AG04449 (cell line): ENCODE measurements around the gene CLHC1.

Source experiments
- CTCF ChIA-PET: fragments of 350-600 bp; formaldehyde crosslinking; extraction: SDS; loops from one replicate; lab custom pipeline; 2021; ENCODE audit warnings: antibody characterized with exemption; lab: Yijun Ruan, JAX
- POLR2A ChIA-PET: fragments of 400-600, 350-600 bp; formaldehyde crosslinking; extraction: SDS; loops from one replicate; lab custom pipeline; 2020; ENCODE audit warnings: antibody characterized with exemption, inconsistent platforms; lab: Yijun Ruan, JAX
- DNase-seq: peaks from one replicate; pipeline ENCODE4 v3.0.0-alpha.2; 2010; ENCODE audit warnings: low read depth, low spot score
- H3K4me3 ChIP-seq: 2 replicates; pipeline ENCODE4 v1.5.1; 2011; ENCODE audit warnings: low read depth, mild to moderate bottlenecking, control low read depth, low read length
- CTCF ChIP-seq: IDR thresholded peaks from one replicate; pipeline ENCODE4 v1.5.1; 2011; ENCODE audit warnings: mild to moderate bottlenecking, moderate library complexity, low read length, control low read depth, inconsistent platforms; ENCODE audit not compliant: insufficient read depth; ENCODE audit errors: missing control alignments

CLHC1 gene

GRCh38 chr2:55156326-55156725 is 75.8 kb downstream of the CLHC1 start:
- no peak for DNase-seq
- no peak for TF ChIP-seq CTCF
- no peak overlapping the region; the same call in 1 of the 2 replicates for H3K4me3 ChIP-seq
- ChIA-PET POLR2A (interaction anchor here (0.6 to 2.5 kb wide), 4 partner anchors 9 to 106 kb away, joined by 4 to 39 read pairs (median 4); partner anchors contain the start of gene RTN4), CTCF (interaction anchor here (0.8 to 3.0 kb wide), 6 partner anchors 11 to 256 kb away, joined by 3 to 27 read pairs (median 4); no protein-coding TSS in a partner anchor)

GRCh38 chr2:55155764-55156281 is 76.3 kb downstream of the CLHC1 start:
- no peak overlapping the region for H3K4me3 ChIP-seq
- no peak for TF ChIP-seq CTCF
- no peak for DNase-seq
- ChIA-PET CTCF (interaction anchor here (0.8 to 3.0 kb wide), 5 partner anchors 12 to 256 kb away, joined by 3 to 27 read pairs (median 4); no protein-coding TSS in a partner anchor), POLR2A (interaction anchor here (0.6 to 2.5 kb wide), 4 partner anchors 10 to 106 kb away, joined by 4 to 39 read pairs (median 4); partner anchors contain the start of gene RTN4)

- ChIA-PET POLR2A (interaction anchor here (0.9 to 2.5 kb wide), 3 partner anchors 10 to 105 kb away, joined by 4 to 39 read pairs (median 4); partner anchors contain the start of gene RTN4), CTCF (interaction anchor here (1.6 to 3.0 kb wide), 3 partner anchors 13 to 255 kb away, joined by 3 to 27 read pairs (median 8); no protein-coding TSS in a partner anchor)
- H3K4me3 ChIP-seq = no peak overlapping the region
- no peak for TF ChIP-seq CTCF
- no peak for DNase-seq
Observed at GRCh38 chr2:55155206-55155605, 76.9 kb downstream of the CLHC1 start.

GRCh38 chr2:55154525-55155030 is 77.5 kb downstream of the CLHC1 start:
- ChIA-PET CTCF (interaction anchor here (0.6 to 3.0 kb wide), 4 partner anchors 13 to 107 kb away, joined by 3 to 27 read pairs (median 3); no protein-coding TSS in a partner anchor), POLR2A (interaction anchor here (0.6 to 2.5 kb wide), 3 partner anchors 11 to 104 kb away, joined by 3 to 39 read pairs (median 3); partner anchors contain the start of gene RTN4)
- DNase-seq = no peak
- no peak overlapping the region for H3K4me3 ChIP-seq
- TF ChIP-seq CTCF = no peak

- no peak for TF ChIP-seq CTCF
- POLR2A ChIA-PET = interaction anchor here (1.3 kb wide), 1 partner anchor 12 kb away, joined by 3 read pairs; no protein-coding TSS in a partner anchor
- no peak for DNase-seq
Observed at GRCh38 chr2:55153584-55154299, 78.4 kb downstream of the CLHC1 start.

More at GRCh38 chr2:55153584-55154299, 78.4 kb downstream of the CLHC1 start:
- CTCF ChIA-PET = interaction anchor here (0.6 to 1.6 kb wide), 5 partner anchors 15 to 106 kb away, joined by 3 to 10 read pairs (median 3); no protein-coding TSS in a partner anchor
- H3K4me3 ChIP-seq = no peak overlapping the region
